Liver (tissue), 3 donors: ENCODE data around the gene SH3BP5L.

Experiments used
- GABPA ChIP-seq, 2 donors: IDR thresholded peaks in 1 of 2; conservative IDR thresholded peaks in 1 of 2; 2 replicates each; pipeline ENCODE4 v1.6.1; 2016; ENCODE audit warnings: antibody characterized with exemption in 2 of 2, mild to moderate bottlenecking in 1 of 2, moderate library complexity in 1 of 2
- HNF4G ChIP-seq: IDR thresholded peaks from 2 replicates; pipeline ENCODE4 v1.6.1; 2016; ENCODE audit warnings: antibody characterized with exemption
- JUND ChIP-seq, 2 donors: IDR thresholded peaks; 2 replicates each; pipeline ENCODE4 v1.6.1; 2016; ENCODE audit warnings: antibody characterized with exemption in 2 of 2
- NR2F2 ChIP-seq: IDR thresholded peaks from 2 replicates; pipeline ENCODE4 v1.6.1; 2016; ENCODE audit warnings: antibody characterized with exemption
- RAD21 ChIP-seq, 2 donors: IDR thresholded peaks; 2 replicates each; pipeline ENCODE4 v1.6.1; 2016; ENCODE audit warnings: antibody characterized with exemption in 2 of 2, mild to moderate bottlenecking in 2 of 2
- RXRA ChIP-seq, 2 donors: IDR thresholded peaks; 2 replicates each; pipeline ENCODE4 v1.6.1; 2017 to 2018; ENCODE audit warnings: antibody characterized with exemption in 2 of 2, mild to moderate bottlenecking in 1 of 2
- TAF1 ChIP-seq: conservative IDR thresholded peaks from 2 replicates; pipeline ENCODE4 v1.6.1; 2016; ENCODE audit warnings: antibody characterized with exemption, mild to moderate bottlenecking
- YY1 ChIP-seq: IDR thresholded peaks from 2 replicates; pipeline ENCODE4 v1.6.1; 2016; ENCODE audit warnings: antibody characterized with exemption, mild to moderate bottlenecking
- TF ChIP-seq, protein P1 (sequence below): fragments of 150-350 bp; IDR thresholded peaks from 2 replicates; pipeline ENCODE4 v1.5.1; 2017; ENCODE audit warnings: improper control_type of control experiment, low read depth, low read length; ENCODE audit not compliant: missing input control
- TF ChIP-seq, protein P2 (sequence below): IDR thresholded peaks from 2 replicates; pipeline ENCODE4 v1.6.1; 2016; ENCODE audit warnings: antibody characterized with exemption
- donor health status: healthy.
- donor health status: healthy.

DNA sequence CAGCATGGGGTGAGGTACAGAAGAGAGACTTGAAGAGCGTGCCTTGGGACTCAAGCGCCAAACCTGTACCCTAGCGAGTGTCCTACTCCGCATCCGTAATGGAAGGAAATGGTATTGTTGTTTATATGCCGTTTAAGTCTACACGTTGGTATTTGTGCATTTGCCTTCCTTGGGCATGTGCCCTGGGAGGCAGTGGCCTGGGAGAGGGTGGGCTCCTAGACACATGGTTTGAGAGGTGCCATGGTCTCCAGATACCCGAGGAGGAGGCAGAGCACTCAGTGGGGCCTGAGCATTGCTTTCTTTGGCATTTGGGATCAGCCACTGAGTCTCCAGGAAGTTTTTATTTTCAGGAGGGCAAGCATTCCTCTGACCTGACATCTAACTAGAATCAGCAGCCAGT, 18.8 kb upstream of the SH3BP5L start:
- no peak for TF ChIP-seq RAD21 (IDR thresholded peaks at IDR 0.05)
- TF ChIP-seq, protein P1, sequence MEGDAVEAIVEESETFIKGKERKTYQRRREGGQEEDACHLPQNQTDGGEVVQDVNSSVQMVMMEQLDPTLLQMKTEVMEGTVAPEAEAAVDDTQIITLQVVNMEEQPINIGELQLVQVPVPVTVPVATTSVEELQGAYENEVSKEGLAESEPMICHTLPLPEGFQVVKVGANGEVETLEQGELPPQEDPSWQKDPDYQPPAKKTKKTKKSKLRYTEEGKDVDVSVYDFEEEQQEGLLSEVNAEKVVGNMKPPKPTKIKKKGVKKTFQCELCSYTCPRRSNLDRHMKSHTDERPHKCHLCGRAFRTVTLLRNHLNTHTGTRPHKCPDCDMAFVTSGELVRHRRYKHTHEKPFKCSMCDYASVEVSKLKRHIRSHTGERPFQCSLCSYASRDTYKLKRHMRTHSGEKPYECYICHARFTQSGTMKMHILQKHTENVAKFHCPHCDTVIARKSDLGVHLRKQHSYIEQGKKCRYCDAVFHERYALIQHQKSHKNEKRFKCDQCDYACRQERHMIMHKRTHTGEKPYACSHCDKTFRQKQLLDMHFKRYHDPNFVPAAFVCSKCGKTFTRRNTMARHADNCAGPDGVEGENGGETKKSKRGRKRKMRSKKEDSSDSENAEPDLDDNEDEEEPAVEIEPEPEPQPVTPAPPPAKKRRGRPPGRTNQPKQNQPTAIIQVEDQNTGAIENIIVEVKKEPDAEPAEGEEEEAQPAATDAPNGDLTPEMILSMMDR, result no peak
- no peak for TF ChIP-seq NR2F2
- no peak for TF ChIP-seq GABPA (IDR thresholded peaks at IDR 0.05 in 1 of 2, conservative IDR thresholded peaks at IDR 0.05 in 1 of 2)
- no peak for TF ChIP-seq HNF4G
- TF ChIP-seq, protein P2, sequence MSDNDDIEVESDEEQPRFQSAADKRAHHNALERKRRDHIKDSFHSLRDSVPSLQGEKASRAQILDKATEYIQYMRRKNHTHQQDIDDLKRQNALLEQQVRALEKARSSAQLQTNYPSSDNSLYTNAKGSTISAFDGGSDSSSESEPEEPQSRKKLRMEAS, result no peak
- no peak for TF ChIP-seq TAF1
- no peak for TF ChIP-seq JUND (IDR thresholded peaks at IDR 0.05)
- TF ChIP-seq YY1, result no peak
- no peak for TF ChIP-seq RXRA (IDR thresholded peaks at IDR 0.05)
